GM19468 (cell line): ENCODE results near the gene SUSD3.

Experiments
- ATAC-seq: cut with Tn5 transposase; IDR thresholded peaks from one replicate; pipeline ENCODE4 v1.9.1; 2021; ENCODE audit warnings: mild to moderate bottlenecking, moderate library complexity, moderate number of reproducible peaks; ENCODE audit not compliant: unreplicated experiment; ENCODE audit errors: extremely low read depth

SUSD3 gene

GRCh38 chr9:93049491-93049890 is 9.0 kb upstream of the SUSD3 start:
- no peak for ATAC-seq

GRCh38 chr9:93050231-93050630 is 8.3 kb upstream of the SUSD3 start:
- ATAC-seq, result no peak

DNA sequence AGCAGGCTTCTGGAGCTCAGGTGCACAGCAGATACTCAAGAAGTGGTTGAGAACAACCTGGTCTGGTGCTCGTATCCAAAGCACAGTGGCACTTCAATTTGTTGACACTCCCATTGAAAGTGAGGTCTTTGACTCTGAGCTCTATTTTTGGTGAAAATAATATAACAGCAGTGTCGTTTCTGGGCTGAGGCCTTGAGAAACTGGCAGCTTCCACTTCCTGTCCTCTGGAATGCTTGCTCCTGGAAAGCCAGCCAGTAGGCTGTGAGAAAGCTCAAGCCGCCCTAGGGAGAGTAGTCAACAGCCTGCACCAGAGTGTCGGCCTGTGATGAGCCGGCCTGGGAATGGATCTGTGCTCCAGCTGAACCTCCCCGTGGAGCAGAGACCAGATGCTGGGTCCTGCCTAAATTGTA is 6.8 kb upstream of the SUSD3 start:
- no peak for ATAC-seq

DNA sequence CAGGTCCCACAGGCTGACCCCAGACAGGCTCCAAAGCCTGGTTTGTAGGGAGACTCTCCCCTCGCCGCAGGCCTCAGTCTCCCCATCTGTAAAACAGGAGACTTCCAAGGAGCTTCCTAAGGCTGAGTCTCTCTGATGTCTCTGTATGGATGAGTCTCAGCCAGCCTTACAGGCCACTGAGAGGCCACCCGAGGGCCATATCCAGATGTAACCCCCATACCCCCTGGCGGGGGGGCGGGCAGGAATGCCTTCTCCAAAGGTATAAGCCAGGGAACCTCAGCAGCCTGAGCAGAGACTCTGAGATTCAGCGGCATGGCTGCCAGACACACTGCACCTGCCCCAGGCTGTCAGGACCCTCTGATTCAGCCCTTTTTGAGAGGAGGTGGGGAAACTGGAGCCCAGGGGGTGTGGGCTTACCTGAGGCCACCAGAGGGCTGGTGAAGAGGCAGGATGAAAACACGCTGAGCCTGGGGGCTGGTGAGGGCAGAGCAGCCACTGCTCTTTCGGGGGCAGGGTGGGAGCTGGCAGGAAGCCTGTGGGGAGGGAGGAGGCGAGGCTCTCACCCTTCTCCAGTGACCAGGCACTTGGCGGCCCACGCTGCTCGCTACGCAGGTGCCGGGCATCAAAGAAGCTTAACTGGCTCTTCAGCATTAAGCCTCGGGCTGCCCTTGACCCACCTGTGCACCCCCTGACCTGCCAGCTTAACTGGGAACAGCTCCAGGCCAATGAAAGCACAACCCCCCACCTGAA is 5.5 kb upstream of the SUSD3 start:
- no peak for ATAC-seq

- ATAC-seq, result no peak
These were observed 4.6 kb upstream of the SUSD3 start for GRCh38 chr9:93053781-93054331.

- ATAC-seq, result no peak
These were observed 3.5 kb upstream of the SUSD3 start for GRCh38 chr9:93054758-93055704.

- no peak for ATAC-seq
These were observed 1.3 kb upstream of the SUSD3 start for GRCh38 chr9:93057042-93057702.

DNA sequence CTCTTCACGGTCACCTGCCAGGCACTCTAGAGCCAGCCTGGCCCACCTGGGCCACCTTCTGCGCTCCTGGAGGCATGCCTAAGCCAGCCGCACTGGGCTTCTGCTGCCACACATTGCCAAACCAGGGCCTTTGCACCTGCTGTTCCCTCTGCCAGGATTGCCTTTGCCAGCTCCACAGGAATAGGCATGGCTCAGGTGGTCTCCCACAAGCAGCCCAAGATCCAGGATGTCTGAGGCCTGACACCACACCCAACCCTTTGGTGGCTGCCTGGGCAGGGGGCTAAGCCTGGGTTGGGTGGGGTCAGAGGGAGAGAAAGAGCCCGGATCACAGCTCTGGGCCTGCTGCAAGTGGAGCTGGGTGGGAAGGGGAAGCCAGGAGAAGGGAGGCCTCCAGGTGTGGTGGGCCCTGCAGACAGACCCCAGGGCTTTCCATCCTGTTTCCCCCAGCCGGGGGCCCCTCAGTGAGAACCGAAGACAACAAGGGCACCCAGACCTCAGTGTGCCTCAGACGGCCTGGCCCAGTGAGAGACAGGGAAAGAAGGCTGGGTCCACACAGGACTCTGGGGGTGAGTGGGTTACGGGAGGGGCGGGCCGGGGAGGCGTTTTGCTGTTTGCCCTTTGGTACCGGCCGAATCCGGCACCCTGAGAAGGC is 672 bp upstream of the SUSD3 start:
- ATAC-seq, result no peak

- no peak for ATAC-seq
These were observed 662 bp downstream of the SUSD3 start for GRCh38 chr9:93059011-93059714.

DNA sequence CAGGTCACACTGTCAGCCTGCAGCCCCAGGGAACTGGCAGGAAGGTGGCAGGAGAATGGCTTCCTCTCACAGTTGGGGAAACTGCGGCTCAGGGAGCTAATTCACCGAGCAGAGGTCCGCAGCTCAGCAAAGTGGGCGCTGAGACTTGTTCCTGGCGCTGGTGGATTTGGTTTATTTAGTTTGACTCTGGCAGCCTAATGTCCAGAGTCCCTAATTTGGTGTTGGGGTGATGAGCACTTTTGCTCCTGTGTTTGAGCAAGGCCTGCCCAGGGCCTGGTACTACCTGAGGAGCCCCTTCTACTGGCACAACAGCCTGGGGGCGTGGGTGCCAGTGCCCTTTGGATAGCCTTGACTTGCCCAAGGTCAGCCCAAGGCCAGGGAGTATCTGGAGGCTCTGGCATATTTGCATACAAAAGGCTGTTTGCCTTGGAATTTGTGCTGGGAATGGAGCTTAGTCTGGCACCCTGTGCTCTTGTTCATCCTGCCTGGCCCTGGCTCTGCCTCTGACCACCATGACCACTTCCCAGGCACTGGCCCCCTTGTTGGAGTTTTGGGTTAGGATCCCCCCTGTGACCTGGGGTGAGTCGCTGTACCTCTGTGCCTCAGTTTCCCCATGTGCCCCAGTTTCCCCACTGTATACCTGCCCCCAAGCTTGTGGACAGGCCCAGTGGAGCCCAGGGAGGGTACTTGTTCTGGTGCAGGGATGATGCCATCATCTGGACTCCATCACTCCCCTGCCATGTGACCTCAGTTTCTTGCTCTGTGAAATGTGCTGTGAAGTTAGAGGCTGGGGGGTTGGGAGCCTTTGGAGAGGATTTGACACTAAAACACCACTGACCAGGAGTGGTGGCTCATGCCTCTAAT is 1.4 kb downstream of the SUSD3 start:
- ATAC-seq, result no peak

- ATAC-seq, result no peak
These were observed 2.3 kb downstream of the SUSD3 start for GRCh38 chr9:93060746-93061259.

- ATAC-seq, result no peak
These were observed 2.8 kb downstream of the SUSD3 start for GRCh38 chr9:93061260-93061751.

- ATAC-seq, result no peak
These were observed 3.6 kb downstream of the SUSD3 start for GRCh38 chr9:93061791-93062763.

DNA sequence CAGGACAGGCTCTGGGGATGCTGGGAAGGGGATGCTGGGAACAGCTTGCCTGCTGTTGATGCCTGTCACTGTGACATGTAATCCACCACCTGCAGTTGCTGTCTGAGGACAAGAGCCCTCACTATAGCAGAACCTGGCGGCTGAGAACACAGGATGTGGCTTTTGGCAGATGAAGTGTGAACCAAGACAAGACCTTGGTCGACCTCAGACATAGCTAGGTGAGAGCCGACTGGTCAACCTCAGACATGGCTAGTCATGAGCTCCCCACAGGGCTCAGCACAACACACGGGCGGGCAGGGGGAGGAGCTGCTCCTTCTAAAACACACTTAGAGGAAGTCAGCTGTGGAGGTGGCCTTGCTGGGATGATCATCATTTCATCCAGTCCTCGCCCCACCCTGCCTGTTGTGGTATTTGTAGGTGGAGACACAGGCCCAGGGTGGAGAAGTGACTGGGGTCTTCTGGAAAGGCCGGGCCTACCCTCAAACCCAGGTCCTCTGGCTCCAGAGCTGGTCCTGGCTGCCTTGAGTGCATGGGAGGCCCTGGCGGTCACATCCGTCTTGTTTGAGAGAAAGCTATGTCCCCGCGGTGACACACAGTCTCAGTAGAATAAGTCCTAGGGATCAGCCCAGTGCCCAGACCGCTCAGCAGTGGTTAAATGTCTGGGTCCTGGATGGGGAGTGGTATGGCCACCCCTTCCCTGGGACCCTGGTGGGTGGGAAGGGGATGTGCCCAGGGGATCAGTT is 6.1 kb downstream of the SUSD3 start:
- peak; percentile 91 for ATAC-seq

GRCh38 chr9:93065135-93065720 is 6.7 kb downstream of the SUSD3 start:
- no peak for ATAC-seq
